Bronchial epithelial cell (primary cell): ENCODE data around the gene DMRT1. TPM values are rescaled to one million over a fixed set of nuclear protein-coding genes. Genes with fewer than 3 reads are reported as not detected.

Experiments used
- DNase-seq: peaks from one replicate; pipeline ENCODE4 v3.0.0-alpha.2; 2010; ENCODE audit warnings: low read depth
- FAIRE-seq: peaks from 2 replicates; lab custom pipeline; 2011; peaks lifted over from hg19 to GRCh38; lab: Jason Lieb, UNC
- H3K27me3 ChIP-seq: 2 replicates; pipeline ENCODE4 v1.5.1; 2011; ENCODE audit warnings: low read length; ENCODE audit not compliant: control insufficient read depth, insufficient read depth
- H3K36me3 ChIP-seq: 2 replicates; pipeline ENCODE4 v1.5.1; 2011; ENCODE audit warnings: low read length; ENCODE audit not compliant: control insufficient read depth, insufficient read depth
- H3K4me3 ChIP-seq: 2 replicates; pipeline ENCODE4 v1.5.1; 2011; ENCODE audit warnings: mild to moderate bottlenecking, low read depth, low read length, control low read depth
- CTCF ChIP-seq: IDR thresholded peaks from 2 replicates; pipeline ENCODE4 v1.5.1; 2011; ENCODE audit warnings: mild to moderate bottlenecking, moderate library complexity, low read length, control low read depth, inconsistent platforms; ENCODE audit not compliant: insufficient read depth, severe bottlenecking
- total RNA-seq: library from RNA; depleted of rRNA; stranded (reverse); fragments of >200 nt; gene quantifications from 2 replicates; pipeline ENCODE4 v1.2.1, GENCODE V29; 2014

The DMRT1 gene
- total RNA-seq, 1 donor from 2014 or later: not detected

DNA sequence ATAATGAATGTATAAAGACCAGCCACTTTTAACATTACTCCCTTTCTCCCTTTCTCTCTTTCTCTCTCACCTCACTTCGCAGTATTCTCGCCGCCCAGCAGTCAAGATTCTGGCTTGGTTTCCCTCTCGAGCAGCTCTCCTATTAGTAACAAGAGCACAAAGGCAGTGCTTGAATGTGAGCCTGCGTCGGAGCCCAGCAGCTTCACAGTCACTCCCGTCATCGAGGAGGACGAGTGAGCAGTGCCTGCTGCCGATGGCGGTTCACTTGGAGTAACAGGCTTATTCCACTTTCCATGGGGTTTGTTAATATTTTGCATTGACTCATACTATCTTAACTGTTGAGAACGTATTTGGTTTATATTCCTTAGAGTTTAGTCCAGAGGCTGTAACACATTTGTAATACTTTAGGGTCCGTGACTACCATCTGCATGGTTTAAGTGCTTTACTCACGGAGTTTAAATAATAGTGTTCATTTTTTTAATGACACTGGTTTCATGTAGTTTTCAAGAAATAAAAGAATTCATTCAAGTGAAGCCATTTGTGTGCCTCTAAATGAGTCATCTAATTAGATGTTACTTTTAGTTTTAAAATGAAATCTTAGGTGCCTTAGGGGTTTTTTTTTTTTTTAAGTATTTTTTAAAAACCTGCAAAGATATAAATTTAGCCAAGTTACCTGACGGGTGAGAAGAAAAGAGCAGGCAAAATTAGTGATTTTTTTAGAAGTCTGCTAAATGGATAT is 126.6 kb downstream of the DMRT1 start:
- no peak for TF ChIP-seq CTCF
- no peak for FAIRE-seq
- Histone ChIP-seq H3K4me3 (no peak overlapping the region), H3K27me3 (peaks cover 3% of the 10 kb centered on the region), H3K36me3 (no peaks in the 10 kb centered on the region)
- no peak for DNase-seq

- DNase-seq (no peak), FAIRE-seq (no peak)
- TF ChIP-seq CTCF: no peak
- no peaks in the 10 kb centered on the region for H3K36me3 ChIP-seq
- no peak overlapping the region for H3K4me3 ChIP-seq
- peaks cover 5% of the 10 kb centered on the region for H3K27me3 ChIP-seq
Observed at GRCh38 chr9:969310-970150, 128.0 kb downstream of the DMRT1 start.

DNA sequence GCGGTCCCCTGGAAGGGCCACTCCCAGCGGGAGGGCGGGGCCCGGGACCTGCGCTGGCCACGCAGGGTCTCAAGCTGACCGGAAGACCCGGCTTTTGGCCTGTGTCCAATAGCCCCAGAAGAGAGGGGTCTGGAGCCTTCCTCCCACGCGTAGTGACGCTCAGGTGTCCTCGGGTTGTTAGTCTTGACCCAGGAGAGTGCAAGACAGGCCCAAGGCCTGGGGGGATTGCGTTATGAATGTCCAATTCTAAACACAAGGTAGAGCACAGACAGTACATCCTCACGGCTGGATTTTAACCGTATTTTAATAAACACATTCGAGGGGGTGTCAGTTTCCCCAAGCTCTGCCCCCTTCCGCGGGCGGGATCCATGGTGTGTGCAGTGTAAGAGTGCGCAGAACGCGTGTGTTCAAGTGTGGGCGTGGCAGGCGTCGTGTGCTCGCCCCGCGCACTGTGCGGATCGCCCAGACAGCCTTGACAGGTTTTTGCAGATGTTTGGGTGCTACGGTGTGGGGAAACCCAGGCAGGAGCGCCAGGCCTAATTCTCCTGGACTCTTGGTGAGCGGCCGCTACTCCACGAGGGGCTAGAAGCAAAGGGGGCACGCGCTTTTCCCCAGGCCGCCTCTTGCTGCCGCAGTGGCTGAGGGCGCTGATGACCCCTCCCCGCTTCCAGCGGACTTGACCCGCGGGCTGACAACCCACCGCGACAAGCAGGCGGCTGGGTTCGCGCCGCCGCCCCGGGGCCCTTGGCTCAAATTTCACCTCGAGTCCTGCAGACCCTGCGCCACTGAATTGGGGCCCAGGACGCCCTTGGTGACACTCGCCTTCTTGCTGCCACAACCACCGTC is 128.9 kb downstream of the DMRT1 start:
- DNase-seq: no peak
- no peak for TF ChIP-seq CTCF

GRCh38 chr9:971901-972500 is 130.5 kb downstream of the DMRT1 start:
- H3K27me3 ChIP-seq: peaks cover 23% of the 10 kb centered on the region
- FAIRE-seq (no peak), DNase-seq (no peak)
- H3K36me3 ChIP-seq: no peaks in the 10 kb centered on the region
- H3K4me3 ChIP-seq: peak overlapping the region; percentile 46
- TF ChIP-seq CTCF: no peak

More for the DNA sequence above, 128.9 kb downstream of the DMRT1 start:
- Histone ChIP-seq H3K27me3 (peaks cover 10% of the 10 kb centered on the region), H3K4me3 (no peak overlapping the region), H3K36me3 (no peaks in the 10 kb centered on the region)
- no peak for FAIRE-seq

DNA sequence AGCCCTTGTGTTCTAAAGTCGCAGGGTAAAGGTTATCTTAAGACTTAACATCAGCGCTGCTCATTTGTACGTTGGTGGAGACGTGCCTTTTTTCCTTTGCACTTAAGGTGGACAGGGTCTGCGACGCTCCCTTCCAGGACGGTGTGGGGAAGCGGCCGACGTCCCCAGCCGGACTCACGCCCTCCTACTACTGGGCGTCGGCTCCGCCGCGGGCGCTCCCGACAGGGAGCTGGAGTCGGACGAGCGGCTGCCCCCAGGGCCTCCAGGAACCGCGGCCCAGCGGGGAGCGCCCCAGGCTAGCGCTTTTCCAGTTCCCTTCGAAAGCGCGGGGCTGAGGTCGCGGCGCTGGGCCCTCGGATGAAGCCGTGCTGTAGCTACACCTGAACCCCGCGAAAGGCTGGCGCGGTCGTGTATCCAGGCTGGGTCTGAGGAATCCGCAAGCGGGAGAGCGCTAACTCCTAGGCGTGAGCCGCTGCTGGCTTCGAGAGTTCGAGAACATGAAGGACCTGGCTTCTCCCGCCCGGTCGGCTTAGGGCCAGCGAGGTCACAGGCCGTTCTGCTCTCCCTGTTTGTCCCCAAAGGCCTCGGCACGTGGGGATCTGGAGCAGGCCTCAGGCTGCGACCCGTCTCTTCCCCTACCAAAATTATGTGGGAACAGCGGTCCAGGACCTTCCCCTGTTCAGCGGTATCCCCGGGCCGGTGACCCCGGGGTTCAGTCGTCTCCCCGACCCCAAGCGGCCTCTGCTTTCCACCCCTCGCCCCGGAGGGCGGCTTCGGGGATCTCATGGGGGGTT is 131.2 kb downstream of the DMRT1 start:
- TF ChIP-seq CTCF: no peak
- no peak for FAIRE-seq
- Histone ChIP-seq H3K36me3 (no peaks in the 10 kb centered on the region), H3K4me3 (peak overlapping the region; percentile 46), H3K27me3 (peaks cover 27% of the 10 kb centered on the region)
- DNase-seq: no peak
